BLaER1 treated with 17β-estradiol and CSF1 and Interleukin-3, amounts not matched to agents 10 nM and 100 nM (cell line): ENCODE measurements around the gene HEXD.
A peak's percentile ranks its signal among the peaks of the same experiment; 100 is the strongest.

Experiments used
- H3K27ac ChIP-seq, 11 experiments: shearing (Covaris generic); formaldehyde crosslinking; 2 replicates each; pipeline ENCODE4 v1.8.1; 2022
- H3K27me3 ChIP-seq, 11 experiments: shearing (Covaris generic); formaldehyde crosslinking; 2 replicates each; pipeline ENCODE4 v1.8.1; 2022
- H3K36me3 ChIP-seq, 11 experiments: shearing (Covaris generic); formaldehyde crosslinking; 2 replicates each; pipeline ENCODE4 v1.8.1; 2022
- H3K4me1 ChIP-seq, 10 experiments: shearing (Covaris generic); formaldehyde crosslinking; 2 replicates each; pipeline ENCODE4 v1.8.1; 2022
- H3K4me2 ChIP-seq, 11 experiments: shearing (Covaris generic); formaldehyde crosslinking; 2 replicates each; pipeline ENCODE4 v1.8.1; 2022
- H3K4me3 ChIP-seq, 10 experiments: shearing (Covaris generic); formaldehyde crosslinking; 2 replicates each; pipeline ENCODE4 v1.8.1; 2022
- H3K9ac ChIP-seq, 11 experiments: shearing (Covaris generic); formaldehyde crosslinking; 2 replicates each; pipeline ENCODE4 v1.8.1; 2022
- H3K9me3 ChIP-seq, 11 experiments: shearing (Covaris generic); formaldehyde crosslinking; replicated peaks in 1 of 11; 2 replicates each; pipeline ENCODE4 v1.8.1; 2022
- H4K20me1 ChIP-seq, 11 experiments: shearing (Covaris generic); formaldehyde crosslinking; 2 replicates each; pipeline ENCODE4 v1.8.1; 2022
- Cebpa-rat ChIP-seq, 11 experiments: shearing (Covaris generic); IDR thresholded peaks; 2 replicates each; pipeline ENCODE4 v1.8.1; 2022

The HEXD gene

GRCh38 chr17:82463925-82464566 is 45.9 kb downstream of the HEXD start:
- Histone ChIP-seq H3K9me3 (no peaks in the 10 kb centered on the region), H3K27me3 (no peaks in the 10 kb centered on the region), H3K9ac (peak overlapping the region in 4 of 11 experiments; percentile 19 to 44 (median 28); a peak in 5 of 22 replicates), H3K4me1 (peaks cover 7 to 33% (median 13%) of the 10 kb centered on the region in 10 experiments), H3K4me2 (no peak overlapping the region), H3K4me3 (no peak overlapping the region), H3K36me3 (peaks cover 92 to 95% (median 94%) of the 10 kb centered on the region in 11 experiments), H4K20me1 (peaks cover 7 to 73% (median 45%) of the 10 kb centered on the region in 11 experiments; a peak in 18 of 22 replicates), H3K27ac (no peak overlapping the region)
- TF ChIP-seq Cebpa-rat (IDR thresholded peaks at IDR 0.05), result no peak

DNA sequence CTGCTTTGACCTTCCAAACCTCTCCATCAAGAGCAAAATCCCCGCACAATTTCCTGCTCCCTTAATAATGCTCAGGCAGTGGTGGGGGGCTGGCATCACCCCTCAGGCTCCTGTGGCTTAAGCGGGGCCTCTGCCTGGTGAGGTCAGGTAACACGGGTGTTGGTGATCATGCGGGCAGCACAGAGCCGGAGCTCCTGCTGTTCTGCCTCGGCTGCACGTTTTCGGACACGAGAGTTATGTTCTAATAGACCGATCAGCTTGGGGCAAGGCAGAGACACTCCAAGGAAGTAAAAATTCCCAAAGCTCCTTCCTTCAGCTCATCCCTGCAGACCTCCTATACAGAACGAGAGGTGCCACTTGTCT is 46.4 kb downstream of the HEXD start:
- peaks cover 5 to 29% (median 10%) of the 10 kb centered on the region in 10 experiments for H3K4me1 ChIP-seq
- H3K27me3 ChIP-seq, result no peaks in the 10 kb centered on the region
- peak overlapping the region in 1 of 11 experiments; percentile 23; a peak in 2 of 22 replicates for H3K9ac ChIP-seq
- peaks cover 7 to 68% (median 42%) of the 10 kb centered on the region in 11 experiments; a peak in 18 of 22 replicates for H4K20me1 ChIP-seq
- H3K9me3 ChIP-seq, result no peaks in the 10 kb centered on the region
- H3K27ac ChIP-seq, result no peak overlapping the region
- no peak overlapping the region for H3K4me3 ChIP-seq
- TF ChIP-seq Cebpa-rat (IDR thresholded peaks at IDR 0.05), result no peak
- no peak overlapping the region for H3K4me2 ChIP-seq
- peaks cover 97 to 100% (median 99%) of the 10 kb centered on the region in 11 experiments for H3K36me3 ChIP-seq

DNA sequence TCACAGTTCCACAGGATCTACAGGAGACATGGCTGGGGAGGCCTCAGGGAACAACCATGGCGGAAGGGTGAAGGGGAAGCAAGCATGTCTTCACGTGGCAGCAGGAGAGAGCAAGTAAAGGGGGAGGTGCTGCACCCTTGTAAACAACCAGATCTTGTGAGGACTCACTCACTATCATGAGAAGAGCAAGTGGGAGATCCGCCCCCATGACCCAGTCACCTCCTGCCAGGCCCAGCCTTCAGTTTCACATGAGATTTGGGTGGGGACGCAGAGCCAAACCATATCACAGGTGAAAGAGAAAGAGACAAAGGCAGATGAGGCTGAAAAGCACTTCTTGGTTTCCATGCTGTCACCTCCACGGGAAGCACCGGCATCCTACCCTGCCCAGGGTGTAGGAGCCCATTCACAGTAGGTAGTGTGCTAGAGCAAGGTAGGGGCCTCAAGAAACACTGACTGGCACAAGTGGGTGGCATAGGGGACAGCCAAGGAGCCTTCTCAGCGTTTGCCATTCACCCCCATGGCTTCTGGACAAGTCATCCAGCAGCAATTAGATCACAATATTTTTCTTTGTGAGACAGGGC is 47.0 kb downstream of the HEXD start:
- Histone ChIP-seq H3K4me2 (no peak overlapping the region), H4K20me1 (peaks cover 7 to 62% (median 40%) of the 10 kb centered on the region in 11 experiments; a peak in 18 of 22 replicates), H3K27ac (no peak overlapping the region), H3K4me1 (peaks cover 0 to 23% (median 4%) of the 10 kb centered on the region in 10 experiments; a peak in 13 of 20 replicates), H3K36me3 (peaks cover 99 to 100% (median 100%) of the 10 kb centered on the region in 11 experiments), H3K9ac (peak overlapping the region in 2 of 11 experiments; percentile 4 to 14; a peak in 1 of 22 replicates), H3K27me3 (no peaks in the 10 kb centered on the region), H3K9me3 (no peaks in the 10 kb centered on the region), H3K4me3 (no peak overlapping the region)
- no peak for TF ChIP-seq Cebpa-rat (IDR thresholded peaks at IDR 0.05)

GRCh38 chr17:82468692-82469091 is 50.5 kb downstream of the HEXD start:
- peaks cover 94 to 100% (median 97%) of the 10 kb centered on the region in 11 experiments for H3K36me3 ChIP-seq
- no peak overlapping the region for H3K4me3 ChIP-seq
- H3K27me3 ChIP-seq, result no peaks in the 10 kb centered on the region
- peaks cover 0 to 32% (median 15%) of the 10 kb centered on the region in 11 experiments; a peak in 17 of 22 replicates for H4K20me1 ChIP-seq
- H3K4me1 ChIP-seq, result no peaks in the 10 kb centered on the region
- H3K9me3 ChIP-seq, result no peaks in the 10 kb centered on the region
- no peak overlapping the region for H3K9ac ChIP-seq
- TF ChIP-seq Cebpa-rat (IDR thresholded peaks at IDR 0.05), result no peak
- no peak overlapping the region for H3K4me2 ChIP-seq
- H3K27ac ChIP-seq, result no peak overlapping the region

GRCh38 chr17:82470065-82470464 is 51.9 kb downstream of the HEXD start:
- Histone ChIP-seq H3K4me3 (no peak overlapping the region), H3K4me2 (no peak overlapping the region), H3K27ac (no peak overlapping the region), H3K9me3 (no peaks in the 10 kb centered on the region), H3K36me3 (peaks cover 94 to 100% (median 97%) of the 10 kb centered on the region in 11 experiments), H4K20me1 (peaks cover 0 to 20% (median 10%) of the 10 kb centered on the region in 11 experiments; a peak in 14 of 22 replicates), H3K9ac (no peak overlapping the region), H3K4me1 (no peaks in the 10 kb centered on the region), H3K27me3 (no peaks in the 10 kb centered on the region)
- no peak for TF ChIP-seq Cebpa-rat (IDR thresholded peaks at IDR 0.05)

GRCh38 chr17:82474223-82475010 is 56.3 kb downstream of the HEXD start:
- no peaks in the 10 kb centered on the region for H3K27me3 ChIP-seq
- no peaks in the 10 kb centered on the region for H3K9me3 ChIP-seq
- no peak for TF ChIP-seq Cebpa-rat (IDR thresholded peaks at IDR 0.05)
- H4K20me1 ChIP-seq, result peaks cover 15 to 44% (median 28%) of the 10 kb centered on the region in 11 experiments; a peak in 16 of 22 replicates
- H3K4me2 ChIP-seq, result no peak overlapping the region
- peaks cover 94 to 100% (median 97%) of the 10 kb centered on the region in 11 experiments for H3K36me3 ChIP-seq
- H3K4me3 ChIP-seq, result no peak overlapping the region
- no peak overlapping the region for H3K27ac ChIP-seq
- H3K9ac ChIP-seq, result peak overlapping the region in 1 of 11 experiments; percentile 29; a peak in 2 of 22 replicates
- H3K4me1 ChIP-seq, result peaks cover 0 to 11% (median 4%) of the 10 kb centered on the region in 10 experiments; a peak in 7 of 20 replicates

- Histone ChIP-seq H3K36me3 (peaks cover 94 to 100% (median 97%) of the 10 kb centered on the region in 11 experiments), H4K20me1 (peaks cover 21 to 54% (median 28%) of the 10 kb centered on the region in 11 experiments; a peak in 16 of 22 replicates), H3K27ac (no peak overlapping the region), H3K4me1 (peaks cover 0 to 11% (median 4%) of the 10 kb centered on the region in 10 experiments; a peak in 7 of 20 replicates), H3K9ac (no peak overlapping the region), H3K4me3 (no peak overlapping the region), H3K27me3 (no peaks in the 10 kb centered on the region), H3K9me3 (no peaks in the 10 kb centered on the region), H3K4me2 (no peak overlapping the region)
- TF ChIP-seq Cebpa-rat (IDR thresholded peaks at IDR 0.05), result no peak
Measured at GRCh38 chr17:82475458-82475857, 57.3 kb downstream of the HEXD start.

GRCh38 chr17:82477934-82478333 is 59.8 kb downstream of the HEXD start:
- H3K4me1 ChIP-seq, result peaks cover 0 to 11% (median 4%) of the 10 kb centered on the region in 10 experiments; a peak in 7 of 20 replicates
- H3K27ac ChIP-seq, result no peak overlapping the region
- no peaks in the 10 kb centered on the region for H3K27me3 ChIP-seq
- H4K20me1 ChIP-seq, result peaks cover 21 to 53% (median 28%) of the 10 kb centered on the region in 11 experiments; a peak in 16 of 22 replicates
- no peak overlapping the region for H3K4me2 ChIP-seq
- no peak overlapping the region for H3K4me3 ChIP-seq
- peaks cover 99 to 100% (median 100%) of the 10 kb centered on the region in 11 experiments for H3K36me3 ChIP-seq
- TF ChIP-seq Cebpa-rat (IDR thresholded peaks at IDR 0.05), result no peak
- no peaks in the 10 kb centered on the region for H3K9me3 ChIP-seq
- peak overlapping the region in 2 of 11 experiments; percentile 29 to 34; a peak in 2 of 22 replicates for H3K9ac ChIP-seq
